ENCODE data around the gene MGAT5B.
"Not testable (repeated sequence)": the region's sequence is repeated elsewhere in the genome, so short reads cannot be mapped to it uniquely, and the experiment has no call there.

MGAT5B gene

GRCh38 chr17:76978050-76978449, 109.8 kb downstream of the MGAT5B start:
- DNase-seq (ENCODE audit: low spot score), result not testable (repeated sequence)

- DNase-seq (ENCODE audit: low spot score), result no peak
Measured at GRCh38 chr17:76981545-76982295, 113.5 kb downstream of the MGAT5B start.

- no peak for DNase-seq (ENCODE audit: low spot score)
Measured at GRCh38 chr17:76982408-76983074, 114.3 kb downstream of the MGAT5B start.

- no peak for DNase-seq (ENCODE audit: low spot score)
Measured at GRCh38 chr17:76983075-76983775, 115.0 kb downstream of the MGAT5B start.

GRCh38 chr17:76986365-76986764, 118.2 kb downstream of the MGAT5B start:
- no peak for DNase-seq (ENCODE audit: low spot score)

- no peak for DNase-seq (ENCODE audit: low spot score)
Measured at GRCh38 chr17:76987486-76988093, 119.4 kb downstream of the MGAT5B start.

GRCh38 chr17:76988796-76989195, 120.6 kb downstream of the MGAT5B start:
- no peak for DNase-seq (ENCODE audit: low spot score)

GRCh38 chr17:76989519-76989918, 121.3 kb downstream of the MGAT5B start:
- DNase-seq (ENCODE audit: low spot score), result no peak

- no peak for DNase-seq (ENCODE audit: low spot score)
Measured at GRCh38 chr17:76992891-76993290, 124.7 kb downstream of the MGAT5B start.

- no peak for DNase-seq (ENCODE audit: low spot score)
Measured at GRCh38 chr17:76993651-76994050, 125.4 kb downstream of the MGAT5B start.

GRCh38 chr17:76994237-76994637, 126.0 kb downstream of the MGAT5B start:
- peak; percentile 57 for DNase-seq (ENCODE audit: low spot score)

- DNase-seq (ENCODE audit: low spot score), result no peak
Measured at GRCh38 chr17:76995387-76996105, 127.3 kb downstream of the MGAT5B start.

GRCh38 chr17:76996741-76997694, 128.8 kb downstream of the MGAT5B start:
- DNase-seq (ENCODE audit: low spot score), result no peak

- DNase-seq (ENCODE audit: low spot score), result no peak
Measured at GRCh38 chr17:76997981-76998531, 129.9 kb downstream of the MGAT5B start.

- DNase-seq (ENCODE audit: low spot score), result no peak
Measured at GRCh38 chr17:76998839-76999238, 130.6 kb downstream of the MGAT5B start.
